T-helper 2 cell (primary cell): Measurements from ENCODE around the gene FAM124B.

Experiments
- DNase-seq, 5 experiments: peaks; one replicate each; pipeline versions ENCODE4 v3.0.0 to v3.0.0-alpha.2; 2012 to 2022
- total RNA-seq, 2 donors: gene quantifications; one replicate each; lab custom pipeline; 2026; lab: John Stamatoyannopoulos, UW

The FAM124B gene
- 1.9 to 2.7 reads per million in 2 donors for total RNA-seq

- DNase-seq: peak in 2 of 5 experiments; percentile 5 to 78
Observed at GRCh38 chr2:224401641-224402342, at the start of gene FAM124B. TSS of gene FAM124B (minus strand) at chr2:224402107. CDS start at chr2:224401768, 339 bp downstream.

- peak in 1 of 5 experiments; percentile 30 for DNase-seq
Observed at GRCh38 chr2:224449212-224450147, 47.6 kb upstream of the FAM124B start.

- no peak for DNase-seq
Observed at GRCh38 chr2:224448236-224448635, 46.3 kb upstream of the FAM124B start.

- no peak for DNase-seq
Observed at GRCh38 chr2:224444783-224445182, 42.9 kb upstream of the FAM124B start.

GRCh38 chr2:224444021-224444420 is 42.1 kb upstream of the FAM124B start:
- DNase-seq: no peak

GRCh38 chr2:224442071-224442967 is 40.4 kb upstream of the FAM124B start:
- DNase-seq: peak in 1 of 5 experiments; percentile 19

GRCh38 chr2:224440988-224441387 is 39.1 kb upstream of the FAM124B start:
- no peak for DNase-seq

GRCh38 chr2:224438726-224439125 is 36.8 kb upstream of the FAM124B start:
- no peak for DNase-seq

GRCh38 chr2:224436634-224437033 is 34.7 kb upstream of the FAM124B start:
- DNase-seq: no peak

- no peak for DNase-seq
Observed at GRCh38 chr2:224434618-224435017, 32.7 kb upstream of the FAM124B start.

GRCh38 chr2:224433442-224433841 is 31.5 kb upstream of the FAM124B start:
- DNase-seq: no peak

GRCh38 chr2:224432003-224432579 is 30.2 kb upstream of the FAM124B start:
- no peak for DNase-seq

GRCh38 chr2:224429441-224429810 is 27.5 kb upstream of the FAM124B start:
- DNase-seq: no peak

GRCh38 chr2:224428787-224429440 is 27.0 kb upstream of the FAM124B start:
- DNase-seq: no peak

GRCh38 chr2:224427471-224427870 is 25.6 kb upstream of the FAM124B start:
- DNase-seq: no peak

- DNase-seq: no peak
Observed at GRCh38 chr2:224426656-224427055, 24.7 kb upstream of the FAM124B start.

- DNase-seq: no peak
Observed at GRCh38 chr2:224421065-224421464, 19.2 kb upstream of the FAM124B start.

GRCh38 chr2:224417947-224418346 is 16.0 kb upstream of the FAM124B start:
- no peak for DNase-seq

GRCh38 chr2:224417361-224417729 is 15.4 kb upstream of the FAM124B start:
- no peak for DNase-seq

GRCh38 chr2:224416656-224417360 is 14.9 kb upstream of the FAM124B start:
- no peak for DNase-seq

- no peak for DNase-seq
Observed at GRCh38 chr2:224413381-224413780, 11.5 kb upstream of the FAM124B start.
